GM19467 (cell line): ENCODE data around the gene CD58.

Experiments
- ATAC-seq: cut with Tn5 transposase; IDR thresholded peaks from one replicate; pipeline ENCODE4 v1.9.1; 2021; ENCODE audit warnings: mild to moderate bottlenecking, moderate library complexity; ENCODE audit not compliant: unreplicated experiment

The CD58 gene

GRCh38 chr1:116494745-116495144, 76.1 kb downstream of the CD58 start:
- ATAC-seq: no peak

- no peak for ATAC-seq
Observed at GRCh38 chr1:116494353-116494692, 76.5 kb downstream of the CD58 start.

- ATAC-seq: no peak
Observed at GRCh38 chr1:116493484-116494352, 77.1 kb downstream of the CD58 start.

GRCh38 chr1:116493036-116493435, 77.8 kb downstream of the CD58 start:
- no peak for ATAC-seq

- ATAC-seq: no peak
Observed at GRCh38 chr1:116492358-116492811, 78.4 kb downstream of the CD58 start.

- ATAC-seq: no peak
Observed at GRCh38 chr1:116491700-116492357, 79.0 kb downstream of the CD58 start.

GRCh38 chr1:116490588-116490987, 80.2 kb downstream of the CD58 start:
- no peak for ATAC-seq

GRCh38 chr1:116489231-116489697, 81.6 kb downstream of the CD58 start:
- no peak for ATAC-seq

GRCh38 chr1:116488071-116488470, 82.8 kb downstream of the CD58 start:
- ATAC-seq: no peak

- ATAC-seq: no peak
Observed at GRCh38 chr1:116487583-116487982, 83.2 kb downstream of the CD58 start.

GRCh38 chr1:116487031-116487430, 83.8 kb downstream of the CD58 start:
- no peak for ATAC-seq

GRCh38 chr1:116486424-116486823, 84.4 kb downstream of the CD58 start:
- ATAC-seq: no peak

GRCh38 chr1:116485976-116486375, 84.8 kb downstream of the CD58 start:
- ATAC-seq: no peak

GRCh38 chr1:116485071-116485735, 85.6 kb downstream of the CD58 start:
- peak; percentile 64 for ATAC-seq

GRCh38 chr1:116483481-116484309, 87.1 kb downstream of the CD58 start:
- no peak for ATAC-seq

- ATAC-seq: no peak
Observed at GRCh38 chr1:116482490-116482889, 88.3 kb downstream of the CD58 start.

GRCh38 chr1:116481934-116482333, 88.9 kb downstream of the CD58 start:
- no peak for ATAC-seq

GRCh38 chr1:116478621-116479020, 92.2 kb downstream of the CD58 start:
- ATAC-seq: no peak

- no peak for ATAC-seq
Observed at GRCh38 chr1:116477429-116477828, 93.4 kb downstream of the CD58 start.

- ATAC-seq: no peak
Observed at GRCh38 chr1:116476321-116476720, 94.5 kb downstream of the CD58 start.

- no peak for ATAC-seq
Observed at GRCh38 chr1:116475850-116476218, 95.0 kb downstream of the CD58 start.
